HG03108 (cell line): ENCODE data around the gene DLGAP4.
A peak's percentile ranks its signal among the peaks of the same experiment; 100 is the strongest.
"Not testable (repeated sequence)": the region's sequence is repeated elsewhere in the genome, so short reads cannot be mapped to it uniquely, and the experiment has no call there.

Source experiments
- ATAC-seq: cut with Tn5 transposase; IDR thresholded peaks from one replicate; pipeline ENCODE4 v1.9.1; 2021; ENCODE audit warnings: moderate library complexity; ENCODE audit not compliant: unreplicated experiment

Gene DLGAP4

DNA sequence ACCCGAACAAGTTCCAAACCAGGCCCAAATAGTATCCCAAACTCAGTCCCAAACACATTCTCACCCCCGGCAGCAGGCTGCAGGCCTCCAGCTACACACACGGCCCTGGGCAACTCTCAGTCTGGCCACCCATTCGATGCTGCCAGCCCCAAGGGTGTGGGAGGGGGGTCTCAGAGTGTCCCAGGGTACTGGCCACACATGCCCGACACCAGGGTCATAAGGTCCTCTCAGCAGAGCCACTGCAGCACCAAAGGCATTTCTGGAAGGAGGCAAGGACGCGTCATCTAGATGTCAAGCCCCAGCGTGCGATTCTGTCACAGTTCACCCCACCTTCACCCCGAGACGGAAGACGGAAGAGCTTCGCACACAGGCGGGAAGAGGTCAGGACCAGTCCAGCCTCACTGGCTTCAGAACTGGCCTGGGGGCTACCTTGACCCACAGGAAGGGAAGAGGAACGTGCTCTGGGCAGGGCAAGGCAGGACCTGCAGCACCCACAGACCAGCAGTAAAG, 244.7 kb downstream of the DLGAP4 start:
- ATAC-seq = no peak

DNA sequence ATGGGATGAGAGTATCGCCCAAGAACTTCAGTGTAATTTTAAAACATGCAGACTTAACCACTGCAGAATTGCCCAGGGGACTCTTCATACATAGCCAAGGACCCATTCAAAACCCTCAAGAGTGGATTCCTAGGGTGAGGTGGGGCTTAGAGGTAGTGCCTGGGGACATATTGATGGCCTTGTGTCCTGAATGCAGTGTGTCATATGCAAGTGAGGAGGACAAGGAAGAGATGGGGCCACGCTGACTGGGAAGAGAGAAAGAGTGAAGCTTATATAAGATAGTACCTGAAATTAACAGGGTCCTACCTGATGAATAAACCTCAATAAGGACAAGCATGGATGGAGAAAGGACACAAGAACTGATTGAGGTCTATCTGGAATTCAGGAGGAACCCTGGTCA, 249.1 kb downstream of the DLGAP4 start:
- ATAC-seq = no peak

DNA sequence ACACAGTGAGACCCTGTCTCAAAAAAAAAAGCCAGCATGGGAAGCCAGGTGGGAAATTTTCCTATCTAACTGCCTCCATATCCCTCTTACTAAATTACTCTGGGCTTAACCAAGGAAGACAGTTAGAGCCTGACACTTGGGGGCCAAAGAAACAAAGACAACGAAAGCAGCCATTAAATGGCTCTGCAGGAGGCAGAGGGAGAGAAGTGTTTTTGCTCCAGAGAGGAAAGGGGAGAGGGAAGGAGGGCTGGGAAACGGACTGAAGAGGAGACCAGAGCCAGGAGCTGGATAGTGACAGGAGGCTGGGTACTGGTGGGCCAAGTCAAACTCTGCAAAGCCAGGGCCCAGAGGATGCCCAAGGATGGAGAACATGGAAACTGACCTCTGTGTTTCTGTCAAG, 256.6 kb downstream of the DLGAP4 start:
- no peak for ATAC-seq

DNA sequence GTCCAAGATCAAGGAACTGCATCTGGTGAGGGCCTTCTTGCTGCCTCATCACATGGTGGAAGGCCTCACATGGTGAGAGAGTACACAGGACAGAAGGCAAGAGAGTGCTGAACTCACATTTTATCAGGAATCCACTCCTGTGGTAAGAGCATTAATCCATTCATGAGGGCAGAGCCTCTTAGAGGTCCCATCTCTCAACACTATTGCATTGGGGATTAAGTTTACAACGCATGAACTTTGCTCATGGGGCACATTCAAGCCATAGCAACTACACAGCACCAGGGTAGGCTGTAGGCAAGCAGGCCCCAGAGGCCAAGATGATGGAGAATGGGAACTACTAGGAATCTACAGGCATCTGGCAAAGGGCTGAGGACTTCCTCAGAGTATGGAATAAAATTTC, 257.2 kb downstream of the DLGAP4 start:
- no peak for ATAC-seq

DNA sequence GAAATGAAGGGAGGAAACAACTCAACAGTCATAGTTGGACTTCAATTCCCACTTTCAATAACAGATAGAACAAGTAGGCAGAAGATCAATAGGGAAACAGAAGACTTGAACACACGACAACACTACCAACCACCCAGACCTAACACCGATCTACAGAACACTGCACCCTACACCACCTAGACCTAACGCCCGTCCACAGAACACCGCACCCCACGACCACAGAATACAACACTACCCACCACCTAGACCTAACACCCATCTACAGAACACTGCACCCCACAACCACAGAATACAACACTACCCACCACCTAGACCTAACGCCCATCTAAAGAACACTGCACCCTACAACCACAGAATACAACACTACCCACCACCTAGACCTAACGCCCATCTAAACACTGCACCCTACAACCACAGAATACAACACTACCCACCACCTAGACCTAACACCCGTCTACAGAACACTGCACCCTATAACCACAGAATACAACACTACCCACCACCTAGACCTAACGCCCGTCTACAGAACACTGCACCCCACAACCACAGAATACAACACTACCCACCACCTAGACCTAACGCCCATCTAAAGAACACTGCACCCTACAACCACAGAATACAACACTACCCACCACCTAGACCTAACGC, 258.1 kb downstream of the DLGAP4 start:
- ATAC-seq = not testable (repeated sequence)

DNA sequence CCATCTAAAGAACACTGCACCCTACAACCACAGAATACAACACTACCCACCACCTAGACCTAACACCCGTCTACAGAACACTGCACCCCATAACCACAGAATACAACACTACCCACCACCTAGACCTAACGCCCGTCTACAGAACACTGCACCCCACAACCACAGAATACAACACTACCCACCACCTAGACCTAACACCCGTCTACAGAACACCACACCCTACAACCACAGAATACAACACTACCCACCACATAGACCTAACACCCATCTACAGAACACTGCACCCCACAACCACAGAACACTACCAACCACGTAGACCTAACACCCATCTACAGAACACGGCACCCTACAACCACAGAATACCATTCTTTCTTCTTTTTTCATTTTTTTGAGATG, 258.6 kb downstream of the DLGAP4 start:
- not testable (repeated sequence) for ATAC-seq

DNA sequence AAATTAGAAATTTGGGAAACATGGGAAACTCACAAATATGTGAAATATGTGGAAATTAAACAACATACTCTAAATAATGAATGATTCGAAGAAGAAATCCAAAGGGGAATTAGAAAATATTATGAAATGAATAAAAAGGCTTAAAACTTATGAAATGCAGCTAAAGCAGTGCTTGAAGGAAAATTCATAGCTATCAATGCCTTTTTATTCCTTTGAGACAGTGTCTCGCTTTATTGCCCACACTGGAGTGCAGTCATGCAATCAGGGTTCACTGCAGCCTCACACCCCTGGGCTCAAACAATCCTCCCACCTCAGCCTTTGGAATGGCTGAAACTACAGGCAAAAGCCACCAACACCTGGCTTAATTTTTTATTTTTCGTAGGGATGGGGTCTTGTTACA, 259.4 kb downstream of the DLGAP4 start:
- ATAC-seq = no peak

DNA sequence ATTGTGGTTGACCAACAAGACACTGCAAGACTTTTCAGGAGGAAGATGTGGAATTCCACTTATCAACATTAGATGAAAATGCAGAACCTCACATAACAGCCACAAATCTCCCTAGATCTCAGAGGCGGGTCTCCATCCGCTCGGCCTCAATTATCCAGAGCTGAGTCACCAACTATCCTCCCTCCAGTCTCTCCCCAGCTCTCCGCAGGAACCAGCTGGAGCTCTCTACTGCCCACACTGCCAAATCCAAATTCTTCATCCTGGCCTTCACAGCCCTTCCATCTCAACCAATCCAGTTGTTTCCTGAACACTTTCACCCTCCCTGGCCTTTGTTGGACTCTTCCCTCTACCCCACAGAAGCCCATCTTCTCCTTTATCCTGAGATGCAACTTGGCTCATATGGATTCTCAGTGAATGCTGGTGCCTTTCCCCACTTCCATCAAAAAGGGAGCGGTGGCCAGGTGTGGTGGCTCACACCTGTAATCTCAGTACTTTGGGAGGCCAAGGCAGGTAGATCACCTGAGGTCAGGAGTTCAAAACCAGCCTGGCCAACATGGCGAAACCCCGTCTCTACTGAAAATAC, 263.8 kb downstream of the DLGAP4 start:
- no peak for ATAC-seq

DNA sequence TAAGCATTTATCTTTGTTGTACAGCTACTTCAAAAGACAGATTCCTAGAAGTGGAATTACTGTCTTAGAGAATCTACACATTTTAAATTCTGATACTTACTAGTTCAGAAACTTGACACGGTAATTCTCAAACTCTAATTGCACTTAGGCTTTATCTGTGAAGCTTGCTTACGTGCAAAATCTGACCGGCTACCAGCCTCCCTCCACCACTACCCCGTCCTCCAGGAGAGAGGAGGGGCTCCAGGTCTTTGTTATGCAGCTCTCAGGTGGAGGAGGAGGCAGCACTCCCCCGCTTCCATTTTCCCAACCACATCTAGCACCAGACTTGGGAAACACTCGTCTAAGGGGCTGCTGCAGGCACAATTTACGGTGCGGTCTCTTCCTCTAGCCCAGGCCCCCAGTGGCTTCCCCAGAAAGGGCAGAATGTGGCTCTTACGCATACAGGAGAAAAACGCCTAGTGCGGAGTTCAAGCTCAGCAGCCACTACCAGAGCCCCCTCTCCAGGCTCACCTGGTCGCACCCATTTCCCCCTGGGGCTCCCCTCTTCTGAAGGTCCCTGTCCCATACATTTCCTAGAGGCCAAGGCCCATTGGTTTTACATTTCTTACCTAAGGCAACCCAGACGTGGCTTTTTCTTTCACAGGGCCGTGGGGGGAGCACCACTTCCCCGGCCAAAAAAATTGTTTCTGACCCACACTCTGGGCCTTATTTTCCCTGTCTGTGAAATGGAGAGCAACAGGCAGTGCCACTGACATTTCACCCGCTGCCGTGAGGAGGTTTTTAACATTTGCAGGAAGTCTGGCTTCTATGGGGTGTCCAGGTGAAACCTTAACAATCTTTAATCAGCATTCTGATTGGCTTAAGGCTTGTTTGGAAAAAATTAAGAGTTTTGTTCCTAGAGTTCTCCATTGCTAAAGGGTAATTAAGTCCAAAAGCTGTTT, 265.7 kb downstream of the DLGAP4 start:
- no peak for ATAC-seq

DNA sequence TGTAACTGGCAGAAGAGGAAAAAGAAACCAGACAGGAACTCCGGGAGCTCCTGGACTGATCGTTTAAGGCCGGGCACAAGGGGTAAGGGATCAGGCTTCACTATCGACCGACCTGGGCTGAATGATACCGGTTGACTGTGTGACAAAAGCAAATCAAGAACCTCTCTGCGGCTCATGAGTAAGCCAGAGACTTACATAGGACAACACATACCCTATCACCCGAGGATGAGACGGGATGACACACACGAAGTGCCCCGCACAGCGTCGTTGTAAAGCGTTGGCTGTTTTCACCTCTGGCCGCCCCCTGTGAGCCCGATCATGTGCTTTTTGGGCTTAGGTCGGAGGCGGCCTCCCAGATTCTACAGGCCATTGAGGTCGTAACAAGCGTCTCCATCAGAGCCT, 266.6 kb downstream of the DLGAP4 start:
- peak; percentile 6 for ATAC-seq

DNA sequence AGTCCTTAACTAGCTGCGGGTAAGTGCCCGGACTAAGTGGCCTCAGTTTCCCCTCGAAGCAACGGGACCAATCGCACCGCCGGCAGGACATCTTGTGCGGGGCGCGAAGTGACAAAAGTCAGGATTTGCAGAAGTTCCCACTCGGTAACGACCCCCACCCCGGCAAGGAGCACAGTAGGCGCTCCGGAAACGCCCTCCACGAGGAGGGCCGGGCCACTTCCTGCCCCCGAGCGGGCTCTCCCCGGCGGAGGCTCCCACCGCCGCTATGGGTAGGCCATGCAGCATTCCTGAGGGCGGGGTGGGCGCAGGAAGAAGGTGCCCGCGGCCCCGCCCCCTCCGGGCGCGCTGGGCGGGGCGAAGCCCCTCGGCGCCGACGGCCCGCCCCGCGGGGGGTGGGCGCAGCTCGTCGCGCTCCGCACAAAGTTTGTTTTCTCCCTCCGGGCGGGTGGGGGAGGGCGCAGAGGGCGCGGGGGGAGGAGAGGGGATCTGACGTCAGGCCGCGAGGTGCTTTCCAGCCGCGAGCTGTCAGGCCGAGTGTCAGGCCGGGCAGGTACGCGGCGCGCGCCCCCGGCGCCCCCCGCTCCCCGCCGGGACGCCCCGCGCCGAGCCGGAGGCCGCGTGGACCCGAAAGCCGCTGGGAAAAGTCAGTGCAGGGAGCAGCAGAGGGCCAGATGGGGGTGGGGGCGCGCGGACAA, 267.1 kb downstream of the DLGAP4 start, which contains the start of gene TGIF2:
Gene TGIF2 (plus strand): TSS at position 495 of the 695 bp plus-strand sequence. CDS start 5,178 bp downstream, outside the sequence.
- peak; percentile 68 for ATAC-seq

DNA sequence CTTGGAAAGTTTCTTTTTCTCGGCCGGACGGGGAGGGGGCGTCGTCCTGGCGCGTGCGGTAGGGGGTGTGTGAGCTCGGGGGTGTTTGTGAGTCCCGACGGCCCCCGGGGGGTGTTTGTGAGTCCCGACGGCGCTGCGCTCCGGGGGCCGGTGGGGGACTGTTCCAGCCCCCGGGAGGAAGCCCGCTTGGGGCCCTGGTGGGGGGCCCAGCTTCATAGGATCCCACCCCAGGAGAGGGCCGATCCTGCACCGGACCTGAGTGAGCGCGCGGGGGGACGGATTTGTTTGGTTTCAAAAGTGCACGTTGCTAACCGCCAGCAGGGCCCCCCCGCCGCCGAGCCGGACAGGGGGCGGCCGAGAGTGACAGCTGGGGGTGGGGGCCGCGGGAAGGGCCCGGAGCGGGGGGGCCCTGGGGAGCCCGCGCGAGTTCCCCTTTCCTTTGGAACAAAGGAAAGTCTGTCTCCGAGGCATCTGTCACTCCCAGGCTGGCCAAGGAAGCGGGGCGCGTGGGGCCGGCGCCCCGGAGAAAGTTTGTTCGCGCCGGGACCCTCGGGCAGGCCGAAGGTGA, 267.7 kb downstream of the DLGAP4 start:
- ATAC-seq = no peak

DNA sequence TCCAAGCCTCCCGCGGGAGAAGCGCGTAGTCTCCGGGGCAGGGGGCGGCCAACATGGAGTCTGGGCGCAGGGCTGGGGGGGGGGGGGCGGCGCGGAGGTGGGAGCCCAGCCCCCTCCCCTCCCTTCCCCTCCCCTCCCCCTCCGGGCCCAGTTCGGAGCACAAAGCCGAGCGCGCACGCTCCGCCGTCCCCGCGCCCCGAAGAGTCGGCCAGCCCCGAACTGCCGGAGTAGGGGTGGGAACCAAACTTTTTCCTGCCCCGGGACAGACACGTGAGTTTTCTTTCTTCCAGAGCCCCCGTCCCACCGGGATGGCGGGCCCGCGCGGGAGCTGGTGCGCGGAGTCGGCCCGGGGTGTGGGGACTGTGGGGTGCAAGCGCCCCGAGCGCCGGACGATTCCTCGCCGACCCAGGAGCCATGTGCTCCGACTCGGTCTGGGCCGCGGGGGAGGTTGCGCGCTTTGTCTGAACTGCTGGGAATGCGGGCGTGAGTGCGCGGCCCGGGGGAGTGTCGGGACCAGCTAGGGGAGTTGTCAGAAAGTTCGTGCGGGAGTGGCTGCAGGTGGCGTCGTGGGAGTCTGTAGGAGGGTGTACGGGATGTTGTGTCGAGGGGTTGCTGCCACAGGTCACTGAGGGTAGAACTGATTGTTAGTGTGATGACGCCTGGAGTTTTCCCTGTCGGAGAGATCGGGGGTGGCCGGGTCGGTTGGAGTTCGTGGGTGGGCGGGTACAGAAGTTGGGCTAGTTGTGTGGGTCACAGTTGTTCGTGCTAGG, 268.4 kb downstream of the DLGAP4 start:
- ATAC-seq = no peak

DNA sequence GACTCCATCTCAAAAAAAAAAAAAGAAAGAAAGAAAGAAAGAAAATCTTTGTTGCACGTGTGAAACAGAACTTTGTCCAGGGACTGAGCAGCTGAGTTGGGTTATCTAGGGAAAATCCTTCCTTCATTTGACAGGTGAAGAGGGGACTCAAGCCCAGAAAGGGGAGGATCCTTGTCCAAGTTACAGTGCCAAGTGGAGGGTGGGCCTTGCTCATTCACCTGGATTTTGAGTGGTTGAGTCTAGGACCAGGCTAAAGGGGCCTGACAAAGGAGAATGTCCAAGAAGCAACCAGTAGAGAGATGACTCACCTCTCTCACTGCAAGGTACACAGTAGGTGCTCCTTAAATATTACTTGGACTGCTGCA, 269.9 kb downstream of the DLGAP4 start:
- no peak for ATAC-seq
